Astrocyte of the cerebellum (primary cell): ENCODE data around the gene CNST.
A peak's percentile ranks its signal among the peaks of the same experiment; 100 is the strongest.
"Not testable (repeated sequence)": the region's sequence is repeated elsewhere in the genome, so short reads cannot be mapped to it uniquely, and the experiment has no call there.

ENCODE experiments used
- DNase-seq: peaks from one replicate; pipeline ENCODE4 v3.0.0-alpha.2; 2011; ENCODE audit warnings: low read depth
- H3K4me3 ChIP-seq: 2 replicates; pipeline ENCODE4 v1.5.1; 2011; ENCODE audit warnings: mild to moderate bottlenecking, low read depth, low read length, moderate library complexity
- CTCF ChIP-seq: IDR thresholded peaks from 2 replicates; pipeline ENCODE4 v1.5.1; 2012; ENCODE audit warnings: low read length, low read depth, moderate library complexity, mild to moderate bottlenecking; ENCODE audit errors: missing control alignments
- in situ Hi-C: cut with HindIII; loops from 2 replicates; pipeline ENCODE4 v1.10.0; 2017; ENCODE audit warnings: low sequenced_read_pairs

Gene CNST

GRCh38 chr1:246588159-246588721 lies 22.0 kb downstream of the CNST start:
- in situ Hi-C loops, result no loop called here
- no peak overlapping the region for H3K4me3 ChIP-seq
- TF ChIP-seq CTCF, result no peak
- DNase-seq, result no peak

DNA sequence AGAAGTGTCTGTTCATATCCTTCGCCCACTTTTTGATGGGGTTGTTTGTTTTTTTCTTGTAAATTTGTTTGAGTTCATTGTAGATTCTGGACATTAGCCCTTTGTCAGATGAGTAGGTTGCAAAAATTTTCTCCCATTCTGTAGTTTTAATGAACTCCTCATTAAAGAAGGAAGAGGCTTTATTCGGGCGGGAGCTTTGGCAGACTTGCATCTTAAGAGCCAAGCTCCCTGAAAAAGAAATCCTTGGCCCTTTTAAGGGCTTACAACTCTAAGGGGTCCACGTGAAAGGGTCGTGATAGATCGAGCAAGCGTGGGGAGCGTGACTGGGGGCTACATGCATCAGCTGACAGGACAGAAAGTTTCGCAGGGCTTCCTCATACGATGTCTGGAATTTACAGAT lies 23.7 kb downstream of the CNST start:
- in situ Hi-C loops, DNase-seq, H3K4me3 ChIP-seq: not testable (repeated sequence)

DNA sequence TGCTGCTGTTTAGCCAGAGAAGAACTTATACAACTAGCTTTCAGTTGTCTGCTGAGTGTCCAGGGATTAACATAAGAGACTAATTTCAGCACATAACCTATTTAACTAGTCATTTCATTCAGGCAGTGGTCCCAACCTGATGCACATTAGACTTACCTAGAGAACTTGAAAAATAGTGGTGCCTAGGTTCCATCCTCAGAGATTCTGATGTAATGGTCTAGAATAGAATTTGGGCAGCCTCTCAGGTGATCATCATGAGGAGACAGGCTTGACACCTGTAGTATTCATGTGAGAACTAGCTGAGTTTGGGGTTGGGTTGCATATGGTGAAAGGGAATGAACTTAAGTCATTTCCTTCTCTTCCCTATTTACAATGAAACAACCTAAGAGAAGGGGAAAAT lies 24.8 kb downstream of the CNST start:
- no peak overlapping the region for H3K4me3 ChIP-seq
- in situ Hi-C loops, result no loop called here
- no peak for TF ChIP-seq CTCF
- no peak for DNase-seq

GRCh38 chr1:246591504-246591903 lies 25.2 kb downstream of the CNST start:
- in situ Hi-C loops, result no loop called here
- DNase-seq, result no peak
- H3K4me3 ChIP-seq, result no peak overlapping the region
- no peak for TF ChIP-seq CTCF

DNA sequence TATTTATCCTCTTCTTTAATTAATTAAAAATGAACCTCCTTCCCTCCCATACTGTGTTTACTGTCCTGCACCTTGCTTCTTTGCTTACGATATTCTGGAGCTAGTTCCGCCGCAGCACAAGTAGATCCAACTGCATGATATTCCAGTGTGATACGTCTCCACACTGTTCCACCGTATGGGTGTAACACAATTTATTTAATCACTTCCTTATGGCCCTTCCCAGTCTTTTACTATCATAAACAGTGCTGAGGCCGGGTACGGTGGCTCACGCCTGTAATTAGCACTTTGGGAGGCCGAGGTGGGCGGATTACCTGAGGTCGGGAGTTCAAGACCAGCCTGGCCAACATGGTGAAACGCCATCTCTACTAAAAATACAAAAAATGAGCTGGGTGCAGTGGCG lies 25.7 kb downstream of the CNST start:
- in situ Hi-C loops, result no loop called here
- no peak overlapping the region for H3K4me3 ChIP-seq
- TF ChIP-seq CTCF, result no peak
- no peak for DNase-seq

DNA sequence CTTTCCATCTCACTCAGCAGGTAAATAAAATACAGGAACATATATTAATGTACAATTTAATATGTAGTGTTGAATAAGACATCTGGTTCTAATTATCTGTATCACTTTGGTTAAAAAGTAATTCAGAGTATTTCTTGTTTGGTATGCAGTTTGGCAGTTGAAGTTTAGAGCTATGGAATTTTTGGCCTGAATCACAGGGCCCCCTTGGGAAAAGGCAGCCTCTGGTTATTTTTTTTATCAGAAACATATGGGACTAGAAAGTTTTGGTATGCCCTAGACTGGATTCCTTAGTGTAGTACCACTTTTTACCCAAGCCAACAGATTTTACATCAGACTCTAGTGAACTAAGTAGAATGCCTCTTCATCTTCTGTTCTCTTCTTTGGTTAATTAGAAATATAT lies 26.4 kb downstream of the CNST start:
- H3K4me3 ChIP-seq, result no peak overlapping the region
- DNase-seq, result peak; percentile 97
- TF ChIP-seq CTCF, result no peak
- in situ Hi-C loops, result no loop called here

DNA sequence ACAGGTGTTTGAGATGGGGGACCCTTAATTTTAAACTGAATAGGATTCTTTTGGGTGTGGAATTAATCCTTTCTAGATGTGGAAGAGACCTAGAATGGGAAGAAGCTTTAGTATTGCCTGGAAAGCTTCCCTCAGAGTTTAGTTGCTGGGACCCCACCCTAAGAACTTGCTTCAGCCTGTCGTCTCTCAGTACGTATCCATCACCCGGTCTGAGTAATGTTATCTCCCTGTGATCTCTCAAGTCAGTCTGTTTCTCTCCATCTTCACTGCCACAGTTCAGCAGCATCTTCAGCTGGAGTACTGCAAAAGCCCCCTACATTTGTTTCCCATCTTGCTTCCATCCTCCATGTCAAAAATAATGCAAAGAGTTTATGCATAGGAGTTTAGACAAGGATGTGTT lies 28.9 kb downstream of the CNST start:
- DNase-seq, result no peak
- in situ Hi-C loops, result no loop called here
- TF ChIP-seq CTCF, result no peak
- H3K4me3 ChIP-seq, result no peak overlapping the region
